Right lobe of liver (tissue), 4 donors: ENCODE measurements around the gene XDH.

Experiments used
- CTCF ChIP-seq, 4 donors: fragments of 200-600 bp in 3 of 4; fragments of 450-650 bp in 1 of 4; IDR thresholded peaks; one replicate each; pipeline versions ENCODE4 v1.5.1 to v1.8.0; 2016 to 2022; ENCODE audit warnings: antibody characterized with exemption in 4 of 4, mild to moderate bottlenecking in 2 of 4
- POLR2A ChIP-seq: fragments of 450-650 bp; IDR thresholded peaks from one replicate; pipeline ENCODE4 v1.6.1; 2017; ENCODE audit warnings: antibody characterized with exemption, mild to moderate bottlenecking
- donor health status: DM: no; HTN: no; CAD: no.
- donor health status: DM: no; HTN: no; CAD: no.
- donor health status: DM: no; HTN: yes; CAD: no.

- TF ChIP-seq POLR2A (no peak), CTCF (IDR thresholded peaks at IDR 0.05) (no peak)
Measured at GRCh38 chr2:31286961-31287550, 127.5 kb downstream of the XDH start.
